GM12874 (cell line): ENCODE measurements around the gene ACYP1.

Source experiments
- TF ChIP-seq, protein P1 (sequence below): IDR thresholded peaks from 2 replicates; pipeline ENCODE4 v1.5.1; 2011; ENCODE audit warnings: low read depth, mild to moderate bottlenecking, control low read depth, low read length, moderate library complexity; ENCODE audit not compliant: insufficient read depth

The ACYP1 gene

DNA sequence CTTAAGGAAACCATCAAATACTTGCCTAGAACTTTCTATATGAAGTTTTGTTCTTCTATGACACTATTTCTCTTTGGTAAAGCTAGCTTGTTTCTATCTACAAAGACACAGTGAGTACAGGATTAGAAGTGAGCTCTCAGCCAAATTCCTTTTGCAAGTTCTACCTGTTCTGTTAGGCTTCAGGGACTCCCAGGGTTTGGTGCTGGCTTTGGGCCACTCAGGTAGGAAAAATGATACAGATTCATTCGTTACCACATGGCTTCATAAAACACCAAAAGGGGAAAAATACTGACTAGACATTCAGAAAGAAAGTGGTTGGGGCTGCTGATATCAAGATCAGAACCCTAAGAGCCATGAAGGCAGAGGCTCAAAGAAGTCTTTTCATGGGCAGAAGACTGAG, 19.4 kb upstream of the ACYP1 start:
- TF ChIP-seq, protein P1, sequence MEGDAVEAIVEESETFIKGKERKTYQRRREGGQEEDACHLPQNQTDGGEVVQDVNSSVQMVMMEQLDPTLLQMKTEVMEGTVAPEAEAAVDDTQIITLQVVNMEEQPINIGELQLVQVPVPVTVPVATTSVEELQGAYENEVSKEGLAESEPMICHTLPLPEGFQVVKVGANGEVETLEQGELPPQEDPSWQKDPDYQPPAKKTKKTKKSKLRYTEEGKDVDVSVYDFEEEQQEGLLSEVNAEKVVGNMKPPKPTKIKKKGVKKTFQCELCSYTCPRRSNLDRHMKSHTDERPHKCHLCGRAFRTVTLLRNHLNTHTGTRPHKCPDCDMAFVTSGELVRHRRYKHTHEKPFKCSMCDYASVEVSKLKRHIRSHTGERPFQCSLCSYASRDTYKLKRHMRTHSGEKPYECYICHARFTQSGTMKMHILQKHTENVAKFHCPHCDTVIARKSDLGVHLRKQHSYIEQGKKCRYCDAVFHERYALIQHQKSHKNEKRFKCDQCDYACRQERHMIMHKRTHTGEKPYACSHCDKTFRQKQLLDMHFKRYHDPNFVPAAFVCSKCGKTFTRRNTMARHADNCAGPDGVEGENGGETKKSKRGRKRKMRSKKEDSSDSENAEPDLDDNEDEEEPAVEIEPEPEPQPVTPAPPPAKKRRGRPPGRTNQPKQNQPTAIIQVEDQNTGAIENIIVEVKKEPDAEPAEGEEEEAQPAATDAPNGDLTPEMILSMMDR, result no peak

DNA sequence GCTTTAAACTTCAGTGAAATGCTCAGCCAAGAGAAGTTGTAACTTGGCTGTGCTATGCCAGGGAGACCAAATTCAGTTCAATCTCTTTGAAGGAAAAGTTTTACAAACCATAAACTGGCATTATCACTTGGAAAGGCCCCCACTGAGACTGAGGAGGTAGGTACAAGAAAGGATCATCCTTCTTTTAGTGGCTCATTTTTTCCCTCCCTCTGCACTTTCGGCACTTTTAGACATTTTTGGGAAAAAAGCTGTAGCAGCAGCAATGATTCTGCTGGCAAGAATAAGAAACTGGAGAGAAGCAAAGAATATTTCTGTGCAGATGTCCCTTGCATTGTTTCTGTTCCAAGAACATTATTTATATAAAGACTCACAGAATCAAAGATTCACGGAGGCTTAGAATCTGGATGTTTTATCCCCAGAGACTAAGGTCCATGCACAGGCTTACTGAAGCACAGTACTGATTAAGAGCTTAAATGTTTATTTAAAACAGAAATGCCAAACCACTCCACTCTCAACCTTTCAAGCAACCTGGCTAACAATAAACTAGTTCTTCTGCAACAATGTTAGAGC, 17.9 kb upstream of the ACYP1 start:
- TF ChIP-seq, protein P1, result no peak

DNA sequence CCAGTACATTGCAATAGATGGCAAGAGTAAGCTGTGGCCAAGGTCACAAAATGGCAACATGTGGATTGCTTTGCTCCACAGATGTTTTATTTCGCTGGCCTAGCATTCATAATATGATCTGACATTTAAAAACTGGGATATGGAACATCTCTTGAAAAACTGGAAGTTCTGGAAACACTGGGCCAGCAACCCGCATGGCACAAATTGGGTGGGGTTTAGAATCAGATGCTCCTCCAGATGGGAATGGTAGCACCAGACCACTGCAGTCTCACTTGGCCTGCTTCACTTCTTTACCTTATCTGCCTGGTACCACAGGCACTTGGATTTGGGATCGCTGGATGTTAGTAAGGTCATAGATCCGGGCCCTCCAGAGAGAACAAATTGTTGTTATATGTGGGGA, 15.7 kb upstream of the ACYP1 start:
- TF ChIP-seq, protein P1, result no peak

DNA sequence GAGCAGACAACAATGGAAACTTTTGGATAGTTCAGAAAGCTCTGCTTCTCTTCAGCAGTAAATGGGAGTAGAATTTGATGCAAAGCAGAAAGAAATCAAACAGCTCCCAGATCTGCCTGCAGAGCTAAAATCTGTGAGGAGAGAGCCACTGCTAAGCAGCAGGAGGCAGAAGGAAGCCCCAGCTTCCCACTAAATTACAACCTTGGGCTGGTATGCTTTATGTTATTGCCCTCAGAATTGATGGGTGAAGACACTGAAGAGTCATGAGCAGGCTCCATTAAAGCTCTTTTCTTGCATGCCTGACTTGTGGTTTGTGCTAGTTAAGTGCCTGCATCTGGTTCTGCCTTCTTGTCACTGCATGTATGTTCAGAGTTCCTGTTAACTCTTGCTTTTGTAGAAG, 14.0 kb upstream of the ACYP1 start:
- TF ChIP-seq, protein P1, result no peak

DNA sequence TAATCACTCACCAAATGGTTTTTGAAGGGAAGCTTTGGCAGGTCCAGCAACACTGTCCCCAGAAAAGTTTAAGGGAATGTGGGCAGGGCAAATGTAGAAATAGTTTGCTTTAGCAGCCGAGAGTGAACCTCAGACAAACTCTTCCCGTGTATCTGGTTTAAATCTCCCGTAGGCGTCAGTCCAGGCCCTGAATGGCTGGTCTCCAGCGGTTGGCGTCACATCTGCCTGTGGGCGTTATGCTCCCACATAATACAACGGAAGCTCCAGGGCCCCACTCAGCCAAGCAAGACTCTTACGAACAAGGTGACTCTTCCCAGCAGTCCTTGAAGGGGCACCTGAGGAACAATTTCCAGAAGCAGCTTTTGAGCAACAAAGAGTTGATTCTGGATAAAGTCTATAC, 6.6 kb upstream of the ACYP1 start:
- TF ChIP-seq, protein P1, result no peak

DNA sequence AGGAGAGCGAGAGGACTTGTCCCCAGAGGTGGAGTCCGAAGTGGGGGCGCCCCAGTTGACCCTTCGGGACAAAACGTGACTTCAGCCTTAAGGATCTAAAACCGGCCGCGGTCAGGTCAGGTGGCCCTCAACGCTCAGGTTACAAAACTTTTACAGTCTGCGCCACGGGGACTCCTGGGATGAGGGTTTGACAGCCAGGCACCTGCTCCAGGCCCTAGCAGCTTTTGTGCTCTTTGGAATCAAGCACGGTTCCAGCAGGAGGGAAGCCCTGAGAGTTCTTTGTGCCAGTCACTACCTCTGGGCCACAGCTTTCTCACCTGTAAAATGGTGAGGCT, 6.0 kb upstream of the ACYP1 start:
- TF ChIP-seq, protein P1, result no peak

DNA sequence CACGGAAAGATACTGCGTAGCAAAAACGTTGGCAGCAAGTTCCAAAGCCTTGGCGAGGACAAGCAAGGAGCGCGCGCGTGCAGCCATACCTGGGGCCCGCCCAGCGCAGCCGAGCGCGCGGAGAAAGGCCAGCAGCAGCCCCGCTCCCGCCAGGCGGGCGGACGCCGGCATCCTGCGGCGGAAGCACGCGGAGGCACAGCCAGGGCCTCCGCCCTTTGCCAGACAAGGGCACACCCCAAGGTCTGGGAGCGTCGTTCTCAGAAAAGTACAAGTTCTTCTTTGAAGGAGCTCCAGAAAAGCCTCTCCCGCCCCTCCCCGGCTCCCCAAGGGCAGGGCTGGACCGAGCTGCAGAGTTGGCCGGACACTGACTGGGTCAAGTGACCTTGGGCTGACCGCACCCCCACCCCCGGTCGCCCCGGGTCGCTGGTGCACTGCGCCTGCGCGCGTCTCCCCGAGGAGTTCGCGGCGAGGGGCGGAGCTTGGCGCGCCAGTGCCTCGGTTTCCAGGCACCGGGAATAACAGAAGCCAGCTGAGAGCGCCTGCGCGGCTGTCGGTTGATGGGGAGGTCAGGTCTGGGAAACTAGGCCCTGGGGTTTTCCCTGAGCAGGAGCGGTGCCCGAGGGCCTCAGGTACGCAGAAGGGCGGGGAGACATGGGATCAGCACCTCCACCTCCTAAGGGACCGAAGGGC, 5.4 kb upstream of the ACYP1 start, which contains the start of gene ZC2HC1C:
ZC2HC1C (plus strand) TSS at position 521 of the 690 bp plus-strand sequence. CDS start 933 bp downstream, outside the sequence.
- TF ChIP-seq, protein P1, result no peak
